Effector memory CD4-positive, alpha-beta T cell (primary cell): ENCODE results near the gene MECP2.
A peak's percentile ranks its signal among the peaks of the same experiment; 100 is the strongest.

Source experiments
- DNase-seq, 3 donors: peaks; one replicate each; pipeline ENCODE4 v3.0.0-alpha.2; 2020
- H3K27ac ChIP-seq: 2 replicates; pipeline ENCODE4 v1.7.0; 2013; ENCODE audit warnings: mild to moderate bottlenecking, low read length, moderate library complexity; ENCODE audit not compliant: insufficient read depth, poor library complexity, severe bottlenecking
- H3K27me3 ChIP-seq: replicated peaks from 2 replicates; pipeline ENCODE4 v1.7.0; 2013; ENCODE audit warnings: mild to moderate bottlenecking, low read length; ENCODE audit not compliant: insufficient read depth, control insufficient read depth, poor library complexity, severe bottlenecking
- H3K36me3 ChIP-seq: 2 replicates; pipeline ENCODE4 v1.7.0; 2013; ENCODE audit warnings: mild to moderate bottlenecking, low read length, moderate library complexity; ENCODE audit not compliant: control insufficient read depth, insufficient read depth
- H3K4me1 ChIP-seq: 2 replicates; pipeline ENCODE4 v1.7.0; 2013; ENCODE audit warnings: low read length, mild to moderate bottlenecking; ENCODE audit not compliant: control insufficient read depth, insufficient read depth, poor library complexity, severe bottlenecking
- H3K4me3 ChIP-seq: 2 replicates; pipeline ENCODE4 v1.7.0; 2013; ENCODE audit warnings: low read length, low read depth, mild to moderate bottlenecking; ENCODE audit not compliant: insufficient read depth, poor library complexity, severe bottlenecking
- H3K9me3 ChIP-seq: 2 replicates; pipeline ENCODE4 v1.7.0; 2013; ENCODE audit warnings: mild to moderate bottlenecking, low read length, moderate library complexity; ENCODE audit not compliant: control insufficient read depth

Gene MECP2

GRCh38 chrX:154039577-154039976, 57.9 kb downstream of the MECP2 start:
- Histone ChIP-seq H3K4me3 (no peak overlapping the region), H3K4me1 (no peaks in the 10 kb centered on the region), H3K36me3 (peaks cover 7% of the 10 kb centered on the region), H3K9me3 (no peaks in the 10 kb centered on the region), H3K27me3 (no peaks in the 10 kb centered on the region), H3K27ac (no peak overlapping the region)
- DNase-seq: no peak

DNA sequence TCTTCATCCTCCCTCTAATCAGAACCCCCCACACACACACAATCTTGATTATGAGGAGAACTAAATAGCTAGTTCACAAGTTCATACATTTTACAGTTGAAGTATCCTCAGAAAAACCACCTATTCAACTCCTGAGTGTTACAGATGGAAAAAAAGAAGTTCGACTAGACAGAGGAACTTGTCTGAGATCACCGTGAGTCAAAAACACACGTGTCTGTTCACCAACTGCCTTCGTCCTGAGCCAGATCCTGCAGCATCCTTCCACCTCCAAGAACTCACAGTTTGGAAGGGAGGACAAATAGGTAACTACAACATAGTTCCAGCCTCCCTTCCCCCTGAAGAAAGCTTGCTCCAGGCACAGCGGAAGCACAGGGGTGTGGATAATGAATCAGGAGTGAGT, 58.9 kb downstream of the MECP2 start:
- no peak for DNase-seq

GRCh38 chrX:154037754-154038153, 59.8 kb downstream of the MECP2 start:
- no peaks in the 10 kb centered on the region for H3K4me1 ChIP-seq
- H3K27ac ChIP-seq: no peak overlapping the region
- H3K36me3 ChIP-seq: peaks cover 7% of the 10 kb centered on the region
- no peak overlapping the region for H3K4me3 ChIP-seq
- no peaks in the 10 kb centered on the region for H3K27me3 ChIP-seq
- no peak for DNase-seq
- H3K9me3 ChIP-seq: no peaks in the 10 kb centered on the region

More for the DNA sequence above, 58.9 kb downstream of the MECP2 start:
- H3K4me3 ChIP-seq: no peak overlapping the region
- no peak overlapping the region for H3K27ac ChIP-seq
- no peaks in the 10 kb centered on the region for H3K27me3 ChIP-seq
- H3K9me3 ChIP-seq: no peaks in the 10 kb centered on the region
- no peaks in the 10 kb centered on the region for H3K4me1 ChIP-seq
- peaks cover 7% of the 10 kb centered on the region for H3K36me3 ChIP-seq

DNA sequence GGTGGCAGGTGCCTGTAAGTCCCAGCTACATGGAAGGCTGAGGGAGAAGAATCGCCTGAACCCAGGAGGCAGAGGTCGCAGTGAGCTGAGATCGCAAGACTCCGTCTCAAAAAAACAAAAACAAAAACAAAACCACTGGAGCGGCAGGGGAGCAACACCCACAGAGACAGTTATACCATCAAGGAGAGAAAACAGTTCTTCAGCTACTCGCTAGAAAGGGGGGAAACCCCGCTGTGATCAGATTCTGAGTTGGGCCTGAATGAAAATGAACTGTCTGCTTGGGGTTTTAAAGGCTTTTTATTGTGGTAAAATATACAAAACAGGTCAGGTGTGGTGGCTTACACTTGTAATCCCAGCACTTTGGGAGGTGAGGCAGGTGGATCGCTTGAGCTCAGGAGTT, 61.0 kb downstream of the MECP2 start:
- DNase-seq: peak in 2 of 3 donors; percentile 7 to 23
- Histone ChIP-seq H3K27ac (peak overlapping the region; percentile 20), H3K4me1 (no peaks in the 10 kb centered on the region), H3K4me3 (no peak overlapping the region), H3K27me3 (no peaks in the 10 kb centered on the region), H3K9me3 (no peaks in the 10 kb centered on the region), H3K36me3 (peaks cover 15% of the 10 kb centered on the region)

DNA sequence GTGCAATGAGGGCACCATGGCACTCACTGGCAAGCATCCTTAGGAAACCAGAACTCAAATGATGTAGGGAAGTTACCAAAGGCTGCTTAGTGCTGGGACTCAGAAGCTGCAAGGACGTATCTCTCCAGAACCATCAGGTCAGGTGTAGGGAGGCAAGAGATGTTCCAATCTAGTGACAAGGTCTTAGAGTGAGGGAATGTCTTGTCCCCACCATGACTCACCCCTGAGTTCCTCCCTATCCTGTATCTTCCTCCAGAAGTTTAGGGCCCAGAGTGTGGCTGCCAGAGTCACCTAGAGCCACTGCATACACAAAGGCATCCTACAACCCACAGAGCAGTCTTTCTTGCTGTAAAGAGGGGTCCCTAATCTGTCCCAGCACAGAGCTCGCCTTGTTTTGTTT, 63.7 kb downstream of the MECP2 start:
- DNase-seq: no peak
- Histone ChIP-seq H3K9me3 (no peaks in the 10 kb centered on the region), H3K4me1 (no peaks in the 10 kb centered on the region), H3K36me3 (peaks cover 34% of the 10 kb centered on the region), H3K4me3 (no peak overlapping the region), H3K27ac (no peak overlapping the region), H3K27me3 (no peaks in the 10 kb centered on the region)

DNA sequence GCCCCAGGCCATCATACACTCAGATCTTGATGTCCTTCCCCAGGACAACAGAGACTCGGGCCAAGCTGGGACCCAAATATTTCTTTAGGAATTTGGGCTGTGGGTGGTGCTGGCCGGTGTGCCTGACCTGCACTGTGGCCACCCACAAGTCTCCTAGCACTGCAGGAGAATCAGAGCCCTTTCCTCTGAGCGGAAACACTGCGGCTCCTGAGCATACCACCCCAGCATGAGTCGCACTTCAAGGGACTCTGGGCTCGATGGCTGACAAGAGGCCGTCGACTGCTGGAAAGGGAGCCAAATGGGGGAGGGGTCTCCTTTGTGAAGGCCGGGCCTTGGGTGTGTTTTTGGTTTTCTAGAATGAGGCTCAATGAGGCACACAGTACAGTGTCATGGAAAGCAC, 64.9 kb downstream of the MECP2 start:
- Histone ChIP-seq H3K27me3 (no peaks in the 10 kb centered on the region), H3K9me3 (no peaks in the 10 kb centered on the region), H3K36me3 (peaks cover 34% of the 10 kb centered on the region), H3K27ac (no peak overlapping the region), H3K4me1 (no peaks in the 10 kb centered on the region), H3K4me3 (no peak overlapping the region)
- DNase-seq: no peak

GRCh38 chrX:154032160-154032559, 65.4 kb downstream of the MECP2 start:
- Histone ChIP-seq H3K4me3 (no peak overlapping the region), H3K36me3 (peaks cover 34% of the 10 kb centered on the region), H3K9me3 (no peaks in the 10 kb centered on the region), H3K27me3 (no peaks in the 10 kb centered on the region), H3K4me1 (no peaks in the 10 kb centered on the region), H3K27ac (no peak overlapping the region)
- no peak for DNase-seq

GRCh38 chrX:154030715-154031305, 66.7 kb downstream of the MECP2 start:
- H3K4me1 ChIP-seq: no peaks in the 10 kb centered on the region
- H3K9me3 ChIP-seq: no peaks in the 10 kb centered on the region
- no peaks in the 10 kb centered on the region for H3K27me3 ChIP-seq
- H3K36me3 ChIP-seq: peaks cover 31% of the 10 kb centered on the region
- DNase-seq: no peak
- no peak overlapping the region for H3K27ac ChIP-seq
- H3K4me3 ChIP-seq: no peak overlapping the region

GRCh38 chrX:154030266-154030665, 67.3 kb downstream of the MECP2 start:
- no peaks in the 10 kb centered on the region for H3K9me3 ChIP-seq
- no peak for DNase-seq
- H3K36me3 ChIP-seq: peaks cover 31% of the 10 kb centered on the region
- H3K27me3 ChIP-seq: no peaks in the 10 kb centered on the region
- H3K4me3 ChIP-seq: no peak overlapping the region
- H3K4me1 ChIP-seq: no peaks in the 10 kb centered on the region
- no peak overlapping the region for H3K27ac ChIP-seq

DNA sequence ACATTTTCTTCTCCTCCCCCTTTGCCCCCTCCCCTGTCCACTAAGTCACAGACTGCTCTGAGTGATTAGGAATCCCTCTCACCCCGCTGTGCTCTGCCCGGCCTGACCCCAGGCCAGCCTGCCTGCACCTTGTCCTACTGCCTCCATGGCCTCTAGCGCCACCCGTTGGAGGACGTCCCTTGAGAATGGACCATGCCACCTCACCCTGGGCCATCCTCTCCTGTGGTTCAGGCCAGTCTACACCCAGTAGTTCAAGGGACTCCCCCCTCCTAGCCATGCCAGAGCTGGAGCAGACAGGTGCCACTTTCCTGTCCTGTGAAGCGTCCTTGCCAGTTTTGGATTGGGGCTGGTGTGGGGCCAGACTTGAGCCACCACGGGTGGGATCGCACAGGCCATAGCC, 68.1 kb downstream of the MECP2 start:
- Histone ChIP-seq H3K9me3 (no peaks in the 10 kb centered on the region), H3K27ac (peak overlapping the region; percentile 25), H3K36me3 (peaks cover 31% of the 10 kb centered on the region), H3K4me3 (no peak overlapping the region), H3K4me1 (no peaks in the 10 kb centered on the region), H3K27me3 (no peaks in the 10 kb centered on the region)
- no peak for DNase-seq
